HG03039 (cell line): ENCODE results near the gene IL1RAPL2.
"Not testable (repeated sequence)": the region's sequence is repeated elsewhere in the genome, so short reads cannot be mapped to it uniquely, and the experiment has no call there.

ENCODE experiments used
- ATAC-seq: cut with Tn5 transposase; IDR thresholded peaks from one replicate; pipeline ENCODE4 v1.9.1; 2021; ENCODE audit warnings: mild to moderate bottlenecking, moderate library complexity; ENCODE audit not compliant: unreplicated experiment

The IL1RAPL2 gene

GRCh38 chrX:105134273-105134672 lies 568.3 kb downstream of the IL1RAPL2 start:
- no peak for ATAC-seq

- ATAC-seq, result no peak
These were observed 570.8 kb downstream of the IL1RAPL2 start for GRCh38 chrX:105136786-105137185.

GRCh38 chrX:105150036-105150435 lies 584.0 kb downstream of the IL1RAPL2 start:
- ATAC-seq, result no peak

- ATAC-seq, result no peak
These were observed 584.6 kb downstream of the IL1RAPL2 start for GRCh38 chrX:105150557-105150956.

- no peak for ATAC-seq
These were observed 601.2 kb downstream of the IL1RAPL2 start for GRCh38 chrX:105167233-105167632.

GRCh38 chrX:105168577-105168976 lies 602.6 kb downstream of the IL1RAPL2 start:
- no peak for ATAC-seq

GRCh38 chrX:105173071-105173470 lies 607.1 kb downstream of the IL1RAPL2 start:
- no peak for ATAC-seq

GRCh38 chrX:105179644-105180043 lies 613.6 kb downstream of the IL1RAPL2 start:
- no peak for ATAC-seq

- no peak for ATAC-seq
These were observed 623.1 kb downstream of the IL1RAPL2 start for GRCh38 chrX:105189093-105189492.

- no peak for ATAC-seq
These were observed 624.4 kb downstream of the IL1RAPL2 start for GRCh38 chrX:105190252-105190853.

GRCh38 chrX:105191878-105192277 lies 625.9 kb downstream of the IL1RAPL2 start:
- ATAC-seq, result no peak

- ATAC-seq, result no peak
These were observed 643.4 kb downstream of the IL1RAPL2 start for GRCh38 chrX:105209406-105209805.

- ATAC-seq, result no peak
These were observed 644.3 kb downstream of the IL1RAPL2 start for GRCh38 chrX:105210258-105210657.

- no peak for ATAC-seq
These were observed 645.1 kb downstream of the IL1RAPL2 start for GRCh38 chrX:105211066-105211575.

GRCh38 chrX:105219454-105220401 lies 653.7 kb downstream of the IL1RAPL2 start:
- no peak for ATAC-seq

GRCh38 chrX:105220636-105221035 lies 654.6 kb downstream of the IL1RAPL2 start, which contains the start of gene TEX13A:
TEX13A (minus strand) TSS chrX:105220694; CDS start chrX:105220397, 297 bp downstream.
- no peak for ATAC-seq

- no peak for ATAC-seq
These were observed 655.4 kb downstream of the IL1RAPL2 start for GRCh38 chrX:105221374-105221773.

- ATAC-seq, result no peak
These were observed 660.5 kb downstream of the IL1RAPL2 start for GRCh38 chrX:105226499-105226898.

- ATAC-seq, result no peak
These were observed 662.6 kb downstream of the IL1RAPL2 start for GRCh38 chrX:105228602-105229001.

- ATAC-seq, result no peak
These were observed 663.1 kb downstream of the IL1RAPL2 start for GRCh38 chrX:105229146-105229545.

- not testable (repeated sequence) for ATAC-seq
These were observed 671.4 kb downstream of the IL1RAPL2 start for GRCh38 chrX:105237407-105237806.

- no peak for ATAC-seq
These were observed 675.1 kb downstream of the IL1RAPL2 start for GRCh38 chrX:105241056-105241455.
